Karpas-422 (cell line): ENCODE results near the gene SPN. TPM values are rescaled to one million over a fixed set of nuclear protein-coding genes. Genes with fewer than 3 reads are reported as not detected.
"Not testable (repeated sequence)": the region's sequence is repeated elsewhere in the genome, so short reads cannot be mapped to it uniquely, and the experiment has no call there.

Experiments used
- DNase-seq: peaks from one replicate; pipeline ENCODE4 v3.0.0-alpha.2; 2015
- H2AFZ ChIP-seq: fragments of 200-600 bp; sonication (generic); 2 replicates; pipeline ENCODE4 v1.6.1; 2014; ENCODE audit warnings: antibody characterized with exemption, low read length, mixed read lengths
- H3K27ac ChIP-seq: fragments of 200-600 bp; sonication (generic); 2 replicates; pipeline ENCODE4 v1.5.1; 2014; ENCODE audit warnings: mild to moderate bottlenecking, low read length, moderate library complexity
- H3K27me3 ChIP-seq: fragments of 200-600 bp; sonication (generic); 2 replicates; pipeline ENCODE4 v1.6.1; 2014; ENCODE audit warnings: low read length, mixed read lengths
- H3K36me3 ChIP-seq: fragments of 200-600 bp; sonication (generic); 2 replicates; pipeline ENCODE4 v1.6.1; 2014; ENCODE audit warnings: low read length, mixed read lengths; ENCODE audit not compliant: insufficient read depth
- H3K4me1 ChIP-seq: fragments of 200-600 bp; sonication (generic); 2 replicates; pipeline ENCODE4 v1.6.1; 2014; ENCODE audit warnings: mild to moderate bottlenecking, low read length, mixed read lengths
- H3K4me2 ChIP-seq: fragments of 200-600 bp; sonication (generic); 2 replicates; pipeline ENCODE4 v1.6.1; 2014; ENCODE audit warnings: low read length, low read depth, mild to moderate bottlenecking; ENCODE audit not compliant: poor library complexity, severe bottlenecking
- H3K4me3 ChIP-seq: fragments of 200-600 bp; sonication (generic); 2 replicates; pipeline ENCODE4 v1.5.1; 2014; ENCODE audit warnings: mild to moderate bottlenecking, antibody characterized with exemption, low read length, mixed read lengths
- H3K79me2 ChIP-seq: fragments of 200-600 bp; sonication (generic); 2 replicates; pipeline ENCODE4 v1.6.1; 2014; ENCODE audit warnings: mild to moderate bottlenecking, low read length, mixed read lengths
- H3K9ac ChIP-seq: fragments of 200-600 bp; sonication (generic); 2 replicates; pipeline ENCODE4 v1.6.0; 2014; ENCODE audit warnings: low read length
- H3K9me2 ChIP-seq: fragments of 200-600 bp; sonication (generic), shearing (Covaris generic); replicated peaks from 2 replicates; pipeline ENCODE4 v1.6.0; 2014; ENCODE audit warnings: mild to moderate bottlenecking, low read length, moderate library complexity; ENCODE audit not compliant: insufficient read depth
- H3K9me3 ChIP-seq: fragments of 300-700, 200-600 bp; sonication (generic); 2 replicates; pipeline ENCODE4 v1.6.1; 2014; ENCODE audit warnings: low read length, mixed read lengths
- H4K20me1 ChIP-seq: fragments of 200-600 bp; sonication (generic); 2 replicates; pipeline ENCODE4 v1.6.1; 2014; ENCODE audit warnings: mild to moderate bottlenecking, antibody characterized with exemption, low read length, low read depth; ENCODE audit not compliant: insufficient read depth
- total RNA-seq: library from RNA; depleted of rRNA; stranded (reverse); fragments of >200 nt; shearing (Covaris generic); gene quantifications from 2 replicates; pipeline ENCODE4 v1.2.3, GENCODE V29; 2014; ENCODE audit warnings: low replicate concordance

SPN gene
- total RNA-seq, 1 experiment from 2014 or later, result 0.63 TPM

DNA sequence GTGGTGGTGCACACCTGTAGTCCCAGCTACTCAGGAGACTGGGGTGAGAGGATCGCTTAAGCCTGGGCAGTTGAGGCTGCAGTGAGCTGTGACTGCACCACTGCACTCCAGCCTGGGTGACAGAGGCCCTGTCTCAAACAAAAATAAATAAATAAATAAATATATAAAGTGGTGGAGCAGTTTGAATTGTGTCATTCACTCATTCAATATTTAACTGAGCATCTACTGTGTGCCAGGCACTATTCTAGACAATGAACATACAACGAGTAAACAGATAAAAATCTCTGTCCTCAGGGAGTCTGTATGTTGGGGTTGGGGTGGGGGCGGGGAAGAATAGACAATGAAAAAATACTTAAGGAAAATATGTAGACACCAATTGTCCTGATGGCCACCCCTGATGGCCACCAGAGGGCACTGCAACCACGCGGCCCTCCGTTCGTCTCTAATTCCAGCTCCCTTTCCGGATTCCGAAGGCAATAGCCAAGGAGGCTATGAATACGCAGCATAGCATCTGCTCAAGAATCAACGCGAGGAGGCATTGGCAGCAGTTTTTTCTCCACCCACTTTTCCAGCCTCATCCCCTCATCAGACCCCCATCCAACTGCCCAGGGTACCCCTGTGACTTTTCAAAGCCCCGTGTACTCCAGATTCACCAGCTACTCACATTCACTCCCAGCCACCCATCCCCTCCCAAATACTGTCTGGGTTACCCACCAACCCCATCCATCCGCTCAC lies 37.4 kb downstream of the SPN start:
- H4K20me1 ChIP-seq, result no peaks in the 10 kb centered on the region
- H3K9me3 ChIP-seq, result no peaks in the 10 kb centered on the region
- no peak overlapping the region for H2AFZ ChIP-seq
- H3K27ac ChIP-seq, result no peak overlapping the region
- no peak overlapping the region for H3K4me3 ChIP-seq
- H3K9me2 ChIP-seq, result no peaks in the 10 kb centered on the region
- H3K79me2 ChIP-seq, result no peaks in the 10 kb centered on the region
- H3K9ac ChIP-seq, result no peak overlapping the region
- H3K36me3 ChIP-seq, result no peaks in the 10 kb centered on the region
- no peak overlapping the region for H3K4me2 ChIP-seq
- H3K4me1 ChIP-seq, result peaks cover 10% of the 10 kb centered on the region
- peak; percentile 85 for DNase-seq
- no peaks in the 10 kb centered on the region for H3K27me3 ChIP-seq

DNA sequence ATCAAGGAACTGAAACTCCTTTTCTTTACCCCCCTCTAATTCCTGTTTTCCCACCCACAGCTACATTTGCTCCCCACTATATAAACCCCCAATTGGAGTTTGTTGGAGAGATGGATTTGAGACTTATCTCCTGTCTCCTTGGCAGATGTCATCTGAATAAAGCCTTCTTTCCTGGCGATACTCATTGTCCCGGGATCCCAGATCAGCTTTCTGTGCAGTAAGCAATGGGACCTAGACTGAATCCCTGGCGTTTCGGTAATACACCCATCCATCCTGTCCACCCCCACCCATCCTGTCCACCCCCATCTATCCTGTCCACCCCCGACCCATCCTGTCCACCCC lies 38.1 kb downstream of the SPN start:
- Histone ChIP-seq H2AFZ (no peak overlapping the region), H3K36me3 (no peaks in the 10 kb centered on the region), H3K9ac (no peak overlapping the region), H3K4me2 (no peak overlapping the region), H3K79me2 (no peaks in the 10 kb centered on the region), H3K9me3 (no peaks in the 10 kb centered on the region), H3K4me1 (peaks cover 10% of the 10 kb centered on the region), H3K27me3 (no peaks in the 10 kb centered on the region), H3K9me2 (no peaks in the 10 kb centered on the region), H3K27ac (no peak overlapping the region), H3K4me3 (no peak overlapping the region), H4K20me1 (no peaks in the 10 kb centered on the region)
- DNase-seq, result no peak

DNA sequence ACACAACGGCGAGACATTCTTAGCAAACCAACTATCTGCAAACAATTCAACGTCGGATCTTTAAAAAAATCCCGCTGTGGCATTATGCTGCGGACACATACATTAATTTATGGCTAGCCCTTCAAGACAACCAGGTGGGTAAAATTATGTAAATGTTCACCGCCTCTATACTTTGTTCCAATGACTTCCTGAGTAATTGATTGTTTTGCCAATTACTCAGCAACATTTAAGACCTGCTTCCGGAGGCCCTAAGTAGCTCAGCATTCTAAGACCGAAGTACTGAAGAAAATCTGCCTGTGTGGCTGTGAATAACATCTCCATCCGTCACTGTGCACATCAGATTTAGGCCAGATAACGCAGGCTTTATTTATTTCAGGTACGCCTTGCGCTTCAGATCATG lies 39.2 kb downstream of the SPN start:
- Histone ChIP-seq H3K27ac (no peak overlapping the region), H3K4me3 (no peak overlapping the region), H4K20me1 (no peaks in the 10 kb centered on the region), H3K27me3 (no peaks in the 10 kb centered on the region), H3K9me2 (no peaks in the 10 kb centered on the region), H2AFZ (no peak overlapping the region), H3K9me3 (no peaks in the 10 kb centered on the region), H3K79me2 (no peaks in the 10 kb centered on the region), H3K36me3 (no peaks in the 10 kb centered on the region), H3K4me2 (peak overlapping the region; percentile 33), H3K4me1 (peaks cover 10% of the 10 kb centered on the region), H3K9ac (no peak overlapping the region)
- no peak for DNase-seq

DNA sequence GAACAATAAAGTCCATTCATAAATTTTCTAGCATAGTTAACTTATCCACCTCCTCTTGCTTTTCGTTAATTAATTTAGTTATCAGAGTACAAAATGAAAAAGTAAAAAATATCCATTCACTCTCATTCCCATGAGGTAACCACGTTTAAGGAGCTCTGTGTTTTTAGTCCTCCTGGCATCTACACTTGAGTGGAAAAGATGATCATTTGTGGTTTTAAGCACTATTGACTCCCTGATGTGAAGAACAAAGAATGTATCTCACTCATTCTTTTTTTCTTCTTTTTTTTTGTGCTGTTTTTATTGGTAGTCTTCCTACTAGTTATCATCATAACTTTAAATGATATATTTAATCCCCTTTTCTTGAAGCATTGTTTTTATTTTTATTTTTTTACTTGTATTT lies 42.0 kb downstream of the SPN start:
- no peak overlapping the region for H3K27ac ChIP-seq
- no peak for DNase-seq

DNA sequence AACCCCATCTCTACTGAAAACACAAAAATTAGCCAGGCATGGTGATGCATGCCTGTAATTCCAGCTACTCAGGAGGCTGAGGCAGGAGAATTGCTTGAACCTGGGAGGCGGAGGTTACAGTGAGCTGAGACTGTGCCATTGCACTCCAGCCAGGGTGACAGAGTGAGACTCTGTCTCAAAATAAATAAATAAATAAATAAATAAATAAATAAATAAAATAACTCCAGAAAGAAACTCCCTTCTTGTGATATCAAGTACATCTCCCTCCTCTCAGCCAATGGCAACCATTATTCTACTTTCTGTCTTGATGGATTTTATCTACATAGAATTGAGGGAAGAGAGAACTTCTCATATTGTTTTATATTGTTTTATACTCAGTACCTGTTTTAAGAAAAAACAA lies 44.1 kb downstream of the SPN start:
- not testable (repeated sequence) for H3K36me3 ChIP-seq, H3K4me3 ChIP-seq, H3K27ac ChIP-seq, H4K20me1 ChIP-seq, H3K9me3 ChIP-seq, H3K9me2 ChIP-seq, H3K27me3 ChIP-seq, H3K9ac ChIP-seq, DNase-seq, H2AFZ ChIP-seq, H3K4me2 ChIP-seq, H3K79me2 ChIP-seq
- peaks cover 27% of the 10 kb centered on the region for H3K4me1 ChIP-seq

More for the DNA sequence above, 42.0 kb downstream of the SPN start:
- Histone ChIP-seq H3K9me2 (no peaks in the 10 kb centered on the region), H3K36me3 (no peaks in the 10 kb centered on the region), H3K9me3 (no peaks in the 10 kb centered on the region), H3K4me3 (no peak overlapping the region), H3K9ac (no peak overlapping the region), H4K20me1 (no peaks in the 10 kb centered on the region), H2AFZ (no peak overlapping the region), H3K27me3 (no peaks in the 10 kb centered on the region), H3K4me1 (peaks cover 27% of the 10 kb centered on the region), H3K4me2 (no peak overlapping the region), H3K79me2 (no peaks in the 10 kb centered on the region)

DNA sequence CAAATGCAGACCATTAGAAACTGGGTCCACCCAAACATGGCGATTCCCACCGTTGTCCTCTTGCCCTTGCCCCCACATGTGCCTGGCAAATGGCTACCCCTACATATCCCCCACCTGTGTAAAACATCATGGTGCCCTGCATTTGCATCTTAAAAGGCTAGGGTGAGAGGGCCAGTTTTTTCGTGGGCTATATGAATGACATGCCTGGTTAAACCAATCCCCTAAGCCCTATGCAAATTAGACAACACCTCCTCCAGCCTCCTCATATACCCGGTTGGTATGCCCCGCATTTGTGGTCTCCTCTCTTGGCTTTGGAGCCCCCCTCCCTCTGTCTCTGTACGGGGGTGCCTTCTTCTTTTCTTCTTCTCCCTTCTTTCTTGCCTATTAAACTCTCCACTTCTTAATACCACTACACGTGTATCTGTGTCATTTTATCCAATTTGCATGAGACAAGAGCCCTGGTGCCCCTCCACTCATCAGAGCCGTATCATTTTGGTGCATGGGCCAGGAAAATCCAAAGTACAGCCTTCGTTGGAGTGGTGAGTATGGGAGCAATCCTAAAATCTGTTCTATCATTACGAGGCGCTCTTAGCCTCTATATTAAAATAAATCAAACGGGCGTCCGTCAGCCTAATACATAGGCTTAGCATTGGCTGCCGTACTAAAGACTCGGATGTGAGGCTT lies 46.0 kb downstream of the SPN start:
- Histone ChIP-seq H3K79me2 (no peaks in the 10 kb centered on the region), H3K27ac (no peak overlapping the region), H3K4me1 (peaks cover 26% of the 10 kb centered on the region), H3K9me3 (no peaks in the 10 kb centered on the region), H3K27me3 (no peaks in the 10 kb centered on the region), H3K4me2 (peak overlapping the region; percentile 44), H2AFZ (0 out of 2 replicates have a peak overlapping the region, but pooled peaks have one; percentile 1), H3K9ac (no peak overlapping the region), H3K9me2 (no peaks in the 10 kb centered on the region), H4K20me1 (no peaks in the 10 kb centered on the region), H3K4me3 (peak overlapping the region; percentile 2; the same call in 1 of the 2 replicates), H3K36me3 (no peaks in the 10 kb centered on the region)
- peak; percentile 66 for DNase-seq

DNA sequence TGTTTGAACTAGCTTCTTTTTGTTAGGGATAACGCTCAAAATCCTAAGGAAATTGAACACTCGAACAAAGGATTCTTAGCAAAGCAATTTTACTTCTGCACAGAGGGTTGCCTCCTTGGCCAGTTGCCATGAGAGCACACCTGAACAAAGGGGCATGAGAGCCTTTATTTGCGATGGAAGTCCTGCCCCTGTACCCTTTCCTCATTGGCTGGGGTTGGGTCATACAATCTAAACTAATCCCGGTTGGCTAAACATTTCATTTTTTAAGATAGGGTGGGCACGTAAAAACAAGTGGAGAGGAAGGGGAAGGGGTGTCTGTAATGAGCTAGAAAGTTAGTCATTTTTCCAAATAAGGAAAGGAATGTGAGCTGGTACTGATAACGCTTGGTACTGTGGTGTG lies 46.6 kb downstream of the SPN start:
- not testable (repeated sequence) for H3K36me3 ChIP-seq, H3K4me2 ChIP-seq

DNA sequence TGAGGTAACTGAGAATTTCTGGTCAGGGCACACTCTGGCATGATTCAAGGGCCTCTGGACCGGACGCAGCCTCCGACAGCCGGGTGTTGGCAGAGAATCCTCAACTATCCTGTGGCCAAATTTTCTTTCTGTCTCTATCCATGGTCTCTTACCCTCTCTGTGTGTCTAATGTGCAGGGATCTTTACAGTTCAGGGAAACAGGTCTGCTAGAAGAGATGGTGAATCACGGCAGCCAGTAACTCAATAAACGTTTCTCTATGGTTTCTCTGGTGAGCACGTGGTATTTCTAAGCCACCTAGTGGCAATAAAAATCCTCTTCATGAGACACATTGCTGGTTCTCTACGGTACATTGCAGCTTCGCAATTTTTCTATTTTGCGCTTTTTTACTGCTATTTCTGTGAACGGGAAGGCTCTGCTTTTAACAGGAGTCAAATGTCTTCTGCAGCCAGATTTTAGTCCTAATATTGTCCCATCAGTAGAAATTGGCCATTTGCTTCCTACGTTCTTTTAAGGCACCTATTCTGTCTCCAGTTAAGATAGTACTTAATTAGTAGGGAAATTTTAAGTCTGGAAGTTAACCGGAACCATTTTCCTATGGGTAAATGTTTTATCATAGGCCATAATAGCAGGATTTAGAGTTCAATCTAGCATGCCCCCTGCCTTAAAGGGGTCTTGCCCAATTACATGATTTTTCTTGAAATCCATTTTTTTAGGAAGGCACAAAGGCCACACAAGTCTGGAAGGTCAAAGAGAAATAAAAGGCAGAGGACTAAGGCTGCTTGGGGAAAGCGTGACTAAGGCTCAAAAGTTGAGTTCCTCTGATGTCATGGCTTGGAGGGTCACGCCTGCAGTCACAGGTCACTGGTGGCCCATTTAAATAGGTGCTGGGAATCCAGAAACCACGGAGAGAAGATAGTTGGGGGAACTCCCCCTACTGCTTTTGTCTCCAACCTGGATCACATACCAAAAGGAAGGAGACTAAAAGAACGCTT lies 47.5 kb downstream of the SPN start:
- H3K9ac ChIP-seq, result 0 out of 2 replicates have a peak overlapping the region, but pooled peaks have one; percentile 31
- H3K27ac ChIP-seq, result no peak overlapping the region
- peaks cover 29% of the 10 kb centered on the region for H3K4me1 ChIP-seq
- H3K9me3 ChIP-seq, result no peaks in the 10 kb centered on the region
- DNase-seq, result peak; percentile 91
- H3K4me3 ChIP-seq, result no peak overlapping the region
- peak overlapping the region; percentile 35 for H3K4me2 ChIP-seq
- H3K9me2 ChIP-seq, result no peaks in the 10 kb centered on the region
- H3K79me2 ChIP-seq, result no peaks in the 10 kb centered on the region
- no peaks in the 10 kb centered on the region for H3K36me3 ChIP-seq
- H2AFZ ChIP-seq, result peak overlapping the region; percentile 55; the same call in 1 of the 2 replicates
- H3K27me3 ChIP-seq, result no peaks in the 10 kb centered on the region
- no peaks in the 10 kb centered on the region for H4K20me1 ChIP-seq

More for the DNA sequence above, 46.6 kb downstream of the SPN start:
- not testable (repeated sequence) for H4K20me1 ChIP-seq, H3K79me2 ChIP-seq, H2AFZ ChIP-seq, H3K9me2 ChIP-seq, H3K4me3 ChIP-seq, H3K27ac ChIP-seq, H3K9me3 ChIP-seq, H3K9ac ChIP-seq, DNase-seq, H3K27me3 ChIP-seq
- H3K4me1 ChIP-seq, result peaks cover 26% of the 10 kb centered on the region
